BLaER1 (cell line): Measurements from ENCODE around the gene TMEM41A.

Experiments used
- H3K27ac ChIP-seq: shearing (Covaris generic); formaldehyde crosslinking; 2 replicates; pipeline ENCODE4 v1.8.1; 2022
- H3K27me3 ChIP-seq: shearing (Covaris generic); formaldehyde crosslinking; 2 replicates; pipeline ENCODE4 v1.8.1; 2022
- H3K36me3 ChIP-seq: shearing (Covaris generic); formaldehyde crosslinking; 2 replicates; pipeline ENCODE4 v1.8.1; 2022
- H3K4me1 ChIP-seq: shearing (Covaris generic); formaldehyde crosslinking; 2 replicates; pipeline ENCODE4 v1.8.1; 2022
- H3K4me2 ChIP-seq: shearing (Covaris generic); formaldehyde crosslinking; 2 replicates; pipeline ENCODE4 v1.8.1; 2022
- H3K4me3 ChIP-seq: shearing (Covaris generic); formaldehyde crosslinking; 2 replicates; pipeline ENCODE4 v1.8.1; 2022
- H3K9ac ChIP-seq: shearing (Covaris generic); formaldehyde crosslinking; 2 replicates; pipeline ENCODE4 v1.8.1; 2022
- H3K9me3 ChIP-seq: shearing (Covaris generic); formaldehyde crosslinking; 2 replicates; pipeline ENCODE4 v1.8.1; 2022
- H4K20me1 ChIP-seq: shearing (Covaris generic); formaldehyde crosslinking; 2 replicates; pipeline ENCODE4 v1.8.1; 2022
- Cebpa-rat ChIP-seq: shearing (Covaris generic); IDR thresholded peaks from 2 replicates; pipeline ENCODE4 v1.8.1; 2022

The TMEM41A gene

GRCh38 chr3:185498503-185499396 lies at the start of gene TMEM41A:
Gene TMEM41A, minus strand, starts transcription at chr3:185499035. Its CDS starts 74 bp downstream, at chr3:185498961.
- peaks cover 30% of the 10 kb centered on the region for H4K20me1 ChIP-seq
- peaks cover 33% of the 10 kb centered on the region for H3K36me3 ChIP-seq
- H3K27ac ChIP-seq = peak within 1 kb of the TSS; percentile 90
- H3K9ac ChIP-seq = peak within 1 kb of the TSS; percentile 87
- H3K9me3 ChIP-seq = no peaks in the 10 kb centered on the region
- peak within 1 kb of the TSS; percentile 87 for H3K4me2 ChIP-seq
- TF ChIP-seq Cebpa-rat = no peak
- peaks cover 22% of the 10 kb centered on the region for H3K4me1 ChIP-seq
- H3K4me3 ChIP-seq = peak within 1 kb of the TSS; percentile 96
- no peaks in the 10 kb centered on the region for H3K27me3 ChIP-seq

- Histone ChIP-seq H3K27me3 (no peaks in the 10 kb centered on the region), H4K20me1 (no peaks in the 10 kb centered on the region), H3K4me2 (no peak overlapping the region), H3K9ac (no peak overlapping the region), H3K36me3 (no peaks in the 10 kb centered on the region), H3K4me3 (no peak overlapping the region), H3K4me1 (peaks cover 20% of the 10 kb centered on the region), H3K27ac (no peak overlapping the region), H3K9me3 (no peaks in the 10 kb centered on the region)
- TF ChIP-seq Cebpa-rat = no peak
These were observed 41.9 kb upstream of the TMEM41A start for GRCh38 chr3:185540695-185541094.

GRCh38 chr3:185539934-185540333 lies 41.1 kb upstream of the TMEM41A start:
- Histone ChIP-seq H3K4me1 (peaks cover 20% of the 10 kb centered on the region), H3K36me3 (no peaks in the 10 kb centered on the region), H3K27me3 (no peaks in the 10 kb centered on the region), H3K27ac (no peak overlapping the region), H4K20me1 (no peaks in the 10 kb centered on the region), H3K9me3 (no peaks in the 10 kb centered on the region), H3K9ac (no peak overlapping the region), H3K4me2 (no peak overlapping the region), H3K4me3 (no peak overlapping the region)
- no peak for TF ChIP-seq Cebpa-rat

GRCh38 chr3:185537369-185537970 lies 38.6 kb upstream of the TMEM41A start:
- Histone ChIP-seq H3K4me3 (0 out of 2 replicates have a peak overlapping the region, but pooled peaks have one; percentile 7), H3K27ac (peak overlapping the region; percentile 47), H3K9ac (no peak overlapping the region), H3K36me3 (no peaks in the 10 kb centered on the region), H3K4me1 (peaks cover 20% of the 10 kb centered on the region), H3K27me3 (no peaks in the 10 kb centered on the region), H3K4me2 (peak overlapping the region; percentile 50), H3K9me3 (no peaks in the 10 kb centered on the region), H4K20me1 (no peaks in the 10 kb centered on the region)
- peak; percentile 93 for TF ChIP-seq Cebpa-rat

- Histone ChIP-seq H3K27me3 (no peaks in the 10 kb centered on the region), H3K4me3 (no peak overlapping the region), H4K20me1 (no peaks in the 10 kb centered on the region), H3K9me3 (no peaks in the 10 kb centered on the region), H3K9ac (no peak overlapping the region), H3K36me3 (no peaks in the 10 kb centered on the region), H3K27ac (no peak overlapping the region), H3K4me1 (peaks cover 20% of the 10 kb centered on the region), H3K4me2 (no peak overlapping the region)
- TF ChIP-seq Cebpa-rat = no peak
These were observed 35.7 kb upstream of the TMEM41A start for GRCh38 chr3:185534511-185534910.

GRCh38 chr3:185532901-185533300 lies 34.1 kb upstream of the TMEM41A start:
- no peak overlapping the region for H3K9ac ChIP-seq
- H4K20me1 ChIP-seq = no peaks in the 10 kb centered on the region
- no peak for TF ChIP-seq Cebpa-rat
- H3K27me3 ChIP-seq = no peaks in the 10 kb centered on the region
- peaks cover 17% of the 10 kb centered on the region for H3K4me1 ChIP-seq
- no peaks in the 10 kb centered on the region for H3K9me3 ChIP-seq
- H3K36me3 ChIP-seq = no peaks in the 10 kb centered on the region
- no peak overlapping the region for H3K27ac ChIP-seq
- H3K4me3 ChIP-seq = no peak overlapping the region
- no peak overlapping the region for H3K4me2 ChIP-seq

GRCh38 chr3:185530856-185531255 lies 32.0 kb upstream of the TMEM41A start:
- Histone ChIP-seq H3K27ac (no peak overlapping the region), H3K9ac (no peak overlapping the region), H4K20me1 (no peaks in the 10 kb centered on the region), H3K4me3 (no peak overlapping the region), H3K4me2 (no peak overlapping the region), H3K36me3 (no peaks in the 10 kb centered on the region), H3K4me1 (no peaks in the 10 kb centered on the region), H3K27me3 (no peaks in the 10 kb centered on the region), H3K9me3 (no peaks in the 10 kb centered on the region)
- TF ChIP-seq Cebpa-rat = no peak

- Histone ChIP-seq H3K36me3 (no peaks in the 10 kb centered on the region), H3K27ac (no peak overlapping the region), H3K27me3 (no peaks in the 10 kb centered on the region), H3K4me2 (no peak overlapping the region), H4K20me1 (no peaks in the 10 kb centered on the region), H3K9me3 (no peaks in the 10 kb centered on the region), H3K4me3 (no peak overlapping the region), H3K9ac (no peak overlapping the region), H3K4me1 (no peaks in the 10 kb centered on the region)
- no peak for TF ChIP-seq Cebpa-rat
These were observed 29.7 kb upstream of the TMEM41A start for GRCh38 chr3:185528532-185528931.

- no peak overlapping the region for H3K27ac ChIP-seq
- H3K4me2 ChIP-seq = no peak overlapping the region
- H3K4me1 ChIP-seq = no peaks in the 10 kb centered on the region
- H3K9ac ChIP-seq = no peak overlapping the region
- no peaks in the 10 kb centered on the region for H3K9me3 ChIP-seq
- H3K4me3 ChIP-seq = no peak overlapping the region
- no peaks in the 10 kb centered on the region for H3K36me3 ChIP-seq
- no peaks in the 10 kb centered on the region for H3K27me3 ChIP-seq
- TF ChIP-seq Cebpa-rat = no peak
- no peaks in the 10 kb centered on the region for H4K20me1 ChIP-seq
These were observed 28.5 kb upstream of the TMEM41A start for GRCh38 chr3:185527364-185527763.

- Histone ChIP-seq H3K27me3 (no peaks in the 10 kb centered on the region), H3K4me2 (no peak overlapping the region), H3K4me3 (no peak overlapping the region), H4K20me1 (no peaks in the 10 kb centered on the region), H3K4me1 (no peaks in the 10 kb centered on the region), H3K9me3 (no peaks in the 10 kb centered on the region), H3K27ac (no peak overlapping the region), H3K36me3 (no peaks in the 10 kb centered on the region), H3K9ac (no peak overlapping the region)
- no peak for TF ChIP-seq Cebpa-rat
These were observed 27.6 kb upstream of the TMEM41A start for GRCh38 chr3:185526349-185526951.
